Measurements from ENCODE around the gene TPSB2. TPM values are rescaled to one million over a fixed set of nuclear protein-coding genes. Genes with fewer than 3 reads are reported as not detected.

The TPSB2 gene
- total and polyA plus RNA-seq, 2 experiments from 2014 or later = not detected

DNA sequence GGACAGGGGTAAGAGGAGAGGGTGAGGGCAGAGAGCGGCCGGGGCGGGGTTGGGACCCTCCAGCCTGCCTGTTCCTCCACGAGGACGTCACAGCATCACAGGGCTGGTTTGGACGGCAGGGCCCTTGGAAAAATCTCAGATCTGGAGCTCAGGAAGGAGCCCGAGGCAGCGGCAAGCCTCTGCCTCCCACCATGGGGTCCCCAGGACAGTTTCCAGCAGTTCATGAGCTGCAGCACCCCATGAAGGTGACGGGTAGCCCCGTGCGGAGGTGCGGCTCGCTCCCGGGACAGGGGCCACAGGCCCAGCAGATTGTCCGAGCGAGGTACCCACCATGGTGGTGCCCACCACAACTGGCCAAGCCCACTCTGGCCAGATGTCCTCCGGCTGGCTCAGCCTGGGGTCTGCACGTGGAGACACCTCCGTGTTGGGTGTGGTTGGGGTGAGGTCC, 47.2 kb upstream of the TPSB2 start:
- in situ Hi-C loops (cut with MboI) = no loop called here
- Histone ChIP-seq H3K79me2 (ENCODE audit: insufficient read depth) (no peaks in the 10 kb centered on the region), H3K9ac (no peak overlapping the region), H3K27me3 (replicated peaks; ENCODE audit: insufficient read depth) (peaks cover 4% of the 10 kb centered on the region; the same call in 1 of the 2 replicates), H3K27ac (no peak overlapping the region), H3F3A (ENCODE audit: insufficient read depth) (no peaks in the 10 kb centered on the region), H3K4me1 (ENCODE audit: insufficient read depth) (no peaks in the 10 kb centered on the region), H3K36me3 (ENCODE audit: low read depth) (no peaks in the 10 kb centered on the region), H3K4me2 (ENCODE audit: unreplicated experiment) (no peak overlapping the region), H3K4me3 (no peak overlapping the region), H4K20me1 (ENCODE audit: insufficient read depth) (no peaks in the 10 kb centered on the region), H3K9me3 (ENCODE audit: low read depth) (no peaks in the 10 kb centered on the region), H3K9me2 (ENCODE audit: insufficient read depth) (no peaks in the 10 kb centered on the region), H2AFZ (no peak overlapping the region)
- DNase-seq = no peak
- TF ChIP-seq EZH2 (IDR thresholded peaks at IDR 0.05; ENCODE audit: insufficient read depth, poor library complexity, severe bottlenecking) (no peak), EZH2phosphoT487 (IDR thresholded peaks at IDR 0.05; ENCODE audit: insufficient read depth, low read depth) (no peak)
- 70 to 74% methylated on average over 13 to 17 of the region's 19 CpGs for WGBS, 2 experiments (ENCODE audit: low coverage in 1 of 2, low lambda C conversion rate in 2 of 2, missing lambda C conversion rate in 2 of 2)

- TF ChIP-seq EZH2 (IDR thresholded peaks at IDR 0.05; ENCODE audit: insufficient read depth, poor library complexity, severe bottlenecking) (no peak), EZH2phosphoT487 (IDR thresholded peaks at IDR 0.05; ENCODE audit: insufficient read depth, low read depth) (no peak)
- Histone ChIP-seq H3K4me2 (ENCODE audit: unreplicated experiment) (no peak overlapping the region), H3K9me2 (ENCODE audit: insufficient read depth) (no peaks in the 10 kb centered on the region), H3K27ac (no peak overlapping the region), H2AFZ (no peak overlapping the region), H3K4me3 (no peak overlapping the region), H4K20me1 (ENCODE audit: insufficient read depth) (no peaks in the 10 kb centered on the region), H3K27me3 (replicated peaks; ENCODE audit: insufficient read depth) (peaks cover 4% of the 10 kb centered on the region; the same call in 1 of the 2 replicates), H3K36me3 (ENCODE audit: low read depth) (no peaks in the 10 kb centered on the region), H3K4me1 (ENCODE audit: insufficient read depth) (no peaks in the 10 kb centered on the region), H3K9ac (no peak overlapping the region), H3F3A (ENCODE audit: insufficient read depth) (no peaks in the 10 kb centered on the region), H3K9me3 (ENCODE audit: low read depth) (no peaks in the 10 kb centered on the region), H3K79me2 (ENCODE audit: insufficient read depth) (no peaks in the 10 kb centered on the region)
- in situ Hi-C loops (cut with MboI) = no loop called here
- WGBS, 2 experiments (ENCODE audit: low coverage in 1 of 2, low lambda C conversion rate in 2 of 2, missing lambda C conversion rate in 2 of 2) = 65 to 75% methylated on average over 6 to 13 of the region's 14 CpGs
- no peak for DNase-seq
Observed at GRCh38 chr16:1276580-1276878, 46.5 kb upstream of the TPSB2 start.

GRCh38 chr16:1275791-1276579, 46.0 kb upstream of the TPSB2 start:
- Histone ChIP-seq H3K27me3 (replicated peaks; ENCODE audit: insufficient read depth) (peaks cover 4% of the 10 kb centered on the region; the same call in 1 of the 2 replicates), H3F3A (ENCODE audit: insufficient read depth) (no peaks in the 10 kb centered on the region), H3K36me3 (ENCODE audit: low read depth) (no peaks in the 10 kb centered on the region), H3K79me2 (ENCODE audit: insufficient read depth) (no peaks in the 10 kb centered on the region), H3K9me3 (ENCODE audit: low read depth) (no peaks in the 10 kb centered on the region), H4K20me1 (ENCODE audit: insufficient read depth) (no peaks in the 10 kb centered on the region), H3K4me1 (ENCODE audit: insufficient read depth) (no peaks in the 10 kb centered on the region), H3K4me3 (no peak overlapping the region), H3K4me2 (ENCODE audit: unreplicated experiment) (no peak overlapping the region), H3K27ac (no peak overlapping the region), H2AFZ (no peak overlapping the region), H3K9me2 (ENCODE audit: insufficient read depth) (no peaks in the 10 kb centered on the region), H3K9ac (no peak overlapping the region)
- in situ Hi-C loops (cut with MboI) = no loop called here
- no peak for DNase-seq
- 69% methylated on average over 30 of the region's 30 CpGs for WGBS, 2 experiments (ENCODE audit: low coverage in 1 of 2, low lambda C conversion rate in 2 of 2, missing lambda C conversion rate in 2 of 2)
- TF ChIP-seq EZH2phosphoT487 (IDR thresholded peaks at IDR 0.05; ENCODE audit: insufficient read depth, low read depth) (no peak), EZH2 (IDR thresholded peaks at IDR 0.05; ENCODE audit: insufficient read depth, poor library complexity, severe bottlenecking) (no peak)

GRCh38 chr16:1274767-1275166, 44.8 kb upstream of the TPSB2 start:
- Histone ChIP-seq H3K9me2 (ENCODE audit: insufficient read depth) (no peaks in the 10 kb centered on the region), H2AFZ (no peak overlapping the region), H3K9me3 (ENCODE audit: low read depth) (no peaks in the 10 kb centered on the region), H3K79me2 (ENCODE audit: insufficient read depth) (no peaks in the 10 kb centered on the region), H3K4me1 (ENCODE audit: insufficient read depth) (no peaks in the 10 kb centered on the region), H3K9ac (no peak overlapping the region), H3K4me3 (no peak overlapping the region), H4K20me1 (ENCODE audit: insufficient read depth) (no peaks in the 10 kb centered on the region), H3K27me3 (replicated peaks; ENCODE audit: insufficient read depth) (no peaks in the 10 kb centered on the region; the same call in 1 of the 2 replicates), H3K27ac (no peak overlapping the region), H3K4me2 (ENCODE audit: unreplicated experiment) (no peak overlapping the region), H3K36me3 (ENCODE audit: low read depth) (no peaks in the 10 kb centered on the region), H3F3A (ENCODE audit: insufficient read depth) (no peaks in the 10 kb centered on the region)
- 81 to 82% methylated on average over 7 of the region's 7 CpGs for WGBS, 2 experiments (ENCODE audit: low coverage in 1 of 2, low lambda C conversion rate in 2 of 2, missing lambda C conversion rate in 2 of 2)
- TF ChIP-seq EZH2 (IDR thresholded peaks at IDR 0.05; ENCODE audit: insufficient read depth, poor library complexity, severe bottlenecking) = no peak
- TF ChIP-seq EZH2phosphoT487 (IDR thresholded peaks at IDR 0.05; ENCODE audit: insufficient read depth, low read depth) = no peak
- in situ Hi-C loops (cut with MboI) = no loop called here
- no peak for DNase-seq

Measured in GM23248 (cell line).